NAMALWA (cell line): Measurements from ENCODE around the gene KLF11.
A peak's percentile ranks its signal among the peaks of the same experiment; 100 is the strongest.

Experiments used
- DNase-seq: peaks from one replicate; pipeline ENCODE4 v3.0.0-alpha.2; 2015; ENCODE audit warnings: low spot score

KLF11 gene

GRCh38 chr2:10064932-10065772 is 21.8 kb downstream of the KLF11 start:
- no peak for DNase-seq

GRCh38 chr2:10065773-10066055 is 22.4 kb downstream of the KLF11 start:
- DNase-seq: no peak

- no peak for DNase-seq
Observed at GRCh38 chr2:10067330-10067729, 24.0 kb downstream of the KLF11 start.

GRCh38 chr2:10067881-10068280 is 24.5 kb downstream of the KLF11 start:
- DNase-seq: no peak

GRCh38 chr2:10071176-10071575 is 27.8 kb downstream of the KLF11 start:
- no peak for DNase-seq

- DNase-seq: no peak
Observed at GRCh38 chr2:10071595-10071994, 28.2 kb downstream of the KLF11 start.

- peak; percentile 93 for DNase-seq
Observed at GRCh38 chr2:10072656-10073480, 29.5 kb downstream of the KLF11 start.

GRCh38 chr2:10073706-10074105 is 30.4 kb downstream of the KLF11 start:
- DNase-seq: no peak

GRCh38 chr2:10075101-10075500 is 31.8 kb downstream of the KLF11 start:
- DNase-seq: no peak

GRCh38 chr2:10075571-10076209 is 32.3 kb downstream of the KLF11 start:
- no peak for DNase-seq

GRCh38 chr2:10076511-10076910 is 33.2 kb downstream of the KLF11 start:
- DNase-seq: no peak

GRCh38 chr2:10076988-10077527 is 33.7 kb downstream of the KLF11 start:
- no peak for DNase-seq

GRCh38 chr2:10078001-10078400 is 34.7 kb downstream of the KLF11 start:
- DNase-seq: no peak

- DNase-seq: no peak
Observed at GRCh38 chr2:10078704-10079265, 35.4 kb downstream of the KLF11 start.

- no peak for DNase-seq
Observed at GRCh38 chr2:10079266-10079869, 36.0 kb downstream of the KLF11 start.

GRCh38 chr2:10079870-10080535 is 36.7 kb downstream of the KLF11 start, which contains the start of gene CYS1:
Gene CYS1, minus strand, starts transcription at chr2:10080411. Its CDS starts 188 bp downstream, at chr2:10080223.
- DNase-seq: no peak

GRCh38 chr2:10080536-10081304 is 37.4 kb downstream of the KLF11 start:
- DNase-seq: no peak

GRCh38 chr2:10083046-10083445 is 39.7 kb downstream of the KLF11 start:
- DNase-seq: no peak

GRCh38 chr2:10083692-10084211 is 40.4 kb downstream of the KLF11 start:
- no peak for DNase-seq

- DNase-seq: no peak
Observed at GRCh38 chr2:10084223-10084865, 41.0 kb downstream of the KLF11 start.
